Liver (tissue), 3 donors: ENCODE data around the gene ARHGAP6.

Experiments
- EGR1 ChIP-seq, 2 donors: IDR thresholded peaks; 2 replicates each; pipeline ENCODE4 v1.6.1; 2016 to 2018; ENCODE audit warnings: antibody characterized with exemption in 2 of 2, low read depth in 2 of 2
- GABPA ChIP-seq, 2 donors: IDR thresholded peaks in 1 of 2; conservative IDR thresholded peaks in 1 of 2; 2 replicates each; pipeline ENCODE4 v1.6.1; 2016; ENCODE audit warnings: antibody characterized with exemption in 2 of 2, mild to moderate bottlenecking in 1 of 2, moderate library complexity in 1 of 2
- JUND ChIP-seq, 2 donors: IDR thresholded peaks; 2 replicates each; pipeline ENCODE4 v1.6.1; 2016; ENCODE audit warnings: antibody characterized with exemption in 2 of 2
- MAX ChIP-seq: IDR thresholded peaks from 2 replicates; pipeline ENCODE4 v1.6.1; 2016; ENCODE audit warnings: antibody characterized with exemption
- RAD21 ChIP-seq, 2 donors: IDR thresholded peaks; 2 replicates each; pipeline ENCODE4 v1.6.1; 2016; ENCODE audit warnings: antibody characterized with exemption in 2 of 2, mild to moderate bottlenecking in 2 of 2
- REST ChIP-seq: IDR thresholded peaks from 2 replicates; pipeline ENCODE4 v1.6.1; 2016; ENCODE audit warnings: antibody characterized with exemption, mild to moderate bottlenecking
- TF ChIP-seq, protein P1 (sequence below): fragments of 150-350 bp; IDR thresholded peaks from 2 replicates; pipeline ENCODE4 v1.5.1; 2017; ENCODE audit warnings: improper control_type of control experiment, low read depth, low read length; ENCODE audit not compliant: missing input control
- TF ChIP-seq, protein P2 (sequence below): IDR thresholded peaks from 2 replicates; pipeline ENCODE4 v1.6.1; 2016; ENCODE audit warnings: antibody characterized with exemption
- donor health status: healthy.
- donor health status: healthy.

GRCh38 chrX:11304829-11305228, 360.9 kb downstream of the ARHGAP6 start:
- TF ChIP-seq, protein P1, sequence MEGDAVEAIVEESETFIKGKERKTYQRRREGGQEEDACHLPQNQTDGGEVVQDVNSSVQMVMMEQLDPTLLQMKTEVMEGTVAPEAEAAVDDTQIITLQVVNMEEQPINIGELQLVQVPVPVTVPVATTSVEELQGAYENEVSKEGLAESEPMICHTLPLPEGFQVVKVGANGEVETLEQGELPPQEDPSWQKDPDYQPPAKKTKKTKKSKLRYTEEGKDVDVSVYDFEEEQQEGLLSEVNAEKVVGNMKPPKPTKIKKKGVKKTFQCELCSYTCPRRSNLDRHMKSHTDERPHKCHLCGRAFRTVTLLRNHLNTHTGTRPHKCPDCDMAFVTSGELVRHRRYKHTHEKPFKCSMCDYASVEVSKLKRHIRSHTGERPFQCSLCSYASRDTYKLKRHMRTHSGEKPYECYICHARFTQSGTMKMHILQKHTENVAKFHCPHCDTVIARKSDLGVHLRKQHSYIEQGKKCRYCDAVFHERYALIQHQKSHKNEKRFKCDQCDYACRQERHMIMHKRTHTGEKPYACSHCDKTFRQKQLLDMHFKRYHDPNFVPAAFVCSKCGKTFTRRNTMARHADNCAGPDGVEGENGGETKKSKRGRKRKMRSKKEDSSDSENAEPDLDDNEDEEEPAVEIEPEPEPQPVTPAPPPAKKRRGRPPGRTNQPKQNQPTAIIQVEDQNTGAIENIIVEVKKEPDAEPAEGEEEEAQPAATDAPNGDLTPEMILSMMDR = no peak
- TF ChIP-seq RAD21 (IDR thresholded peaks at IDR 0.05) (no peak), MAX (no peak), REST (no peak), JUND (IDR thresholded peaks at IDR 0.05) (no peak), EGR1 (IDR thresholded peaks at IDR 0.05; ENCODE audit: low read depth in 2 of 2) (no peak), GABPA (IDR thresholded peaks at IDR 0.05 in 1 of 2, conservative IDR thresholded peaks at IDR 0.05 in 1 of 2) (no peak)
- TF ChIP-seq, protein P2, sequence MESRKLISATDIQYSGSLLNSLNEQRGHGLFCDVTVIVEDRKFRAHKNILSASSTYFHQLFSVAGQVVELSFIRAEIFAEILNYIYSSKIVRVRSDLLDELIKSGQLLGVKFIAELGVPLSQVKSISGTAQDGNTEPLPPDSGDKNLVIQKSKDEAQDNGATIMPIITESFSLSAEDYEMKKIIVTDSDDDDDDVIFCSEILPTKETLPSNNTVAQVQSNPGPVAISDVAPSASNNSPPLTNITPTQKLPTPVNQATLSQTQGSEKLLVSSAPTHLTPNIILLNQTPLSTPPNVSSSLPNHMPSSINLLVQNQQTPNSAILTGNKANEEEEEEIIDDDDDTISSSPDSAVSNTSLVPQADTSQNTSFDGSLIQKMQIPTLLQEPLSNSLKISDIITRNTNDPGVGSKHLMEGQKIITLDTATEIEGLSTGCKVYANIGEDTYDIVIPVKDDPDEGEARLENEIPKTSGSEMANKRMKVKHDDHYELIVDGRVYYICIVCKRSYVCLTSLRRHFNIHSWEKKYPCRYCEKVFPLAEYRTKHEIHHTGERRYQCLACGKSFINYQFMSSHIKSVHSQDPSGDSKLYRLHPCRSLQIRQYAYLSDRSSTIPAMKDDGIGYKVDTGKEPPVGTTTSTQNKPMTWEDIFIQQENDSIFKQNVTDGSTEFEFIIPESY = no peak
